Colon (tissue), 2 donors: ENCODE measurements around the gene FAM149B1.
"Not testable (repeated sequence)": the region's sequence is repeated elsewhere in the genome, so short reads cannot be mapped to it uniquely, and the experiment has no call there.

ENCODE experiments used
- FAIRE-seq: peaks from 2 replicates; lab custom pipeline; 2012; peaks lifted over from hg19 to GRCh38; lab: Jason Lieb, UNC
- donor health status: control.
- donor health status: control.

The FAM149B1 gene

DNA sequence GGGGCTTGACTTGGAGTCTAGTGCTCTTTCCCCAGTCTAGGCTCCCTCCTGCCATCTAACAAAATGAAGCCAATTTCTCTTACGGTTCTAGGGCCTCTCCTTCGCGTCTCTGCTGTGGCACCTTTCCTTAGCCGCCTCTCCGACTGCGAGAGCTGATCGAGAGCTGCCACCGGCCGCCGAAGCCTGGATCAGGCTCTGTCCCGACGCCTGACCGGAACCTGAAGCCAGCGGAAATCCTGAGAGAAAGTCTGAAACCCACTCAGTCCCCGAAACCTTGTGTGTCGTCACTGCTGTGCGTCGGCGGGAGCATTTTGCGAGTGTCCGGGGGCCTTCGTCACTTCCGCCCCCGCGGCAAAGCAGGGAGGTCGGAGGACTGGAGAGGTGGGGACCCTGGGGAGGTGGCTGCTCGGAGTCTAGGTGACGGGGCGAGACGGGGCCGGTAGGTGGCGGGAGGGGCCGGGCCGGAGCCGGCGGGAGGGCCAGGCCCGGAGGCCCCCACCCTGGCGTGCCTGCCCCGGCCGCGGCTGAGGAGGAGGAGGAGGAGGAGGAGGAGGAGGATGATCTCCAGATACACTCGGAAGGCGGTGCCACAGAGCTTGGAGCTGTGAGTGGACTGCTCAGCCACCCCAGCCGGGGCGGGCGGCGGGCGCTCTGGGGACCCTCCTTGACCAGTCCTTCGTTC, at the start of gene FAM149B1, which contains the start of gene ECD:
Gene FAM149B1, plus strand, starts transcription at position 337 of the 682 bp plus-strand sequence. Its CDS starts 221 bp downstream, at position 558.
Gene ECD, minus strand, starts transcription at position 226 of the 682 bp plus-strand sequence. CDS start 4,071 bp downstream, outside the sequence.
- no peak for FAIRE-seq

DNA sequence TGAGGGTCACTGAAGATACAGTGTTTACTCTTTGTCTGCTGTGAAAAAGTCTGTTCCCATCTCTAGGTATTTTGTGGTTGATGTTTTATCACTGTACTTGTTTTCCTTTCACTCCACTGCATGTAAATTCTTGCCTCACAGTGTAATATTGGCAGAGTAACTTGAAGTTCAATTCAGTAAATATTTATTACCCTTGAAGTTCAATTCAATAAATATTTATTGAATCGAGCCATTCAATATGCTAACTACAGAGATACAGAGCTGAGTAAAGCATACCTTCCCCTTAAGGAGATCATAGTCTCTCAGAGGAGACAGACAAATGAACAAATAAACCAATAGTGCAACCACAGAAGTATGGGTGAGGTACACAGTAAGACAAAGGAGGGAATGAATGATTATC, 48.5 kb upstream of the FAM149B1 start:
- no peak for FAIRE-seq

DNA sequence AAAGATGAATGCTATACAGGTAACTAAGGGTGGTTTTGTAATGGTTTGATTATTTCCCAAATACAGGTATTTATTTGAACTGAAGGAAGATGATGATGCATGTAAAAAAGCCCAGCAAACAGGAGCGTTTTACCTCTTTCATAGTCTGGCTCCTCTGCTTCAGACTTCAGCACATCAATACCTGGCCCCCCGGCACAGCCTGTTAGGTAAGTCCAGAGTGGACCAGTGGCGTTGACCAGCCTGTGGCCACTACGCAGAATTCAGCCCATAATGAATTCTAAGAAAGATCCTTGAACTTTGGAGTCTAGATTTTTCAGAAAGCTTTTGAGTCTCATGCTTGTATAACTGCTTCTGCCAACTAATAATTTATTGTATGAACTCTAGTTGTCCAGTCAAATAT, 48.0 kb upstream of the FAM149B1 start:
- no peak for FAIRE-seq

DNA sequence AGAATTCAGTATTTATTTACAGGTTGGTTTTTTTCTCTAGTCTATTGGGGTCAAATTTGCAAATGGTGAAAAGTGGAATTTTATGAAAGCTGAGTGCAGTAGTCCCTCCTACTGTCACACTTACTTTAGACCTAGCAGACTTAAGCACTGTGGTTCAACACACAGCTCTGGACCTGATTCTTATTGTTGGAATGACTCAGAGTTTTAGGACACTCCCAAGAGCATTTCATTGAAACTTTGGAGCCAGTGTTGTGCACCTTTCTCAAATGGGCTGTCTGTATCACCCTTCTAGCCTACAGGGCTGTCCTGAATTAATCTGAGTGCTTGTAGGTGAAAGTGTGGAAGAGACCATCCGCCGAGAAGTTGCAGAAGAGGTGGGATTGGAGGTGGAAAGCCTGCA, 41.6 kb upstream of the FAM149B1 start:
- no peak for FAIRE-seq

DNA sequence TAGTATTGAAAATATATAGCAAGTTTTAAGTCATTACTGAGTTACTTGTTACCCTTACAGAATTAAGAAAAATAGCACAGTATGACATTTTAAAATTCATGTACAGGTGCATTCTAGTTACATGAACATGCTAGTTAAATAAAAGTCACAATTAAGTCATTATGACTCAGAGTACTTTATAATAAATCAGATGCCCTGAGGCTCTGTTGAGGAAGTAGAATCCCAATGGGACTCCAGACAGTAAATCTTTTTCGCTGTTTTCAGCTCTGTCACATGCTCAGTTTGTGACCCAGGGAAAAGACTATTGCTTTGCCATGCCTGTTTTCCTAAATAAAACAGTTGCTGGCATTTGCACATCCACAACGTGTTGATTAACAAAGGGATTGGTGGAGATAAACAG, 36.6 kb upstream of the FAM149B1 start:
- no peak for FAIRE-seq

DNA sequence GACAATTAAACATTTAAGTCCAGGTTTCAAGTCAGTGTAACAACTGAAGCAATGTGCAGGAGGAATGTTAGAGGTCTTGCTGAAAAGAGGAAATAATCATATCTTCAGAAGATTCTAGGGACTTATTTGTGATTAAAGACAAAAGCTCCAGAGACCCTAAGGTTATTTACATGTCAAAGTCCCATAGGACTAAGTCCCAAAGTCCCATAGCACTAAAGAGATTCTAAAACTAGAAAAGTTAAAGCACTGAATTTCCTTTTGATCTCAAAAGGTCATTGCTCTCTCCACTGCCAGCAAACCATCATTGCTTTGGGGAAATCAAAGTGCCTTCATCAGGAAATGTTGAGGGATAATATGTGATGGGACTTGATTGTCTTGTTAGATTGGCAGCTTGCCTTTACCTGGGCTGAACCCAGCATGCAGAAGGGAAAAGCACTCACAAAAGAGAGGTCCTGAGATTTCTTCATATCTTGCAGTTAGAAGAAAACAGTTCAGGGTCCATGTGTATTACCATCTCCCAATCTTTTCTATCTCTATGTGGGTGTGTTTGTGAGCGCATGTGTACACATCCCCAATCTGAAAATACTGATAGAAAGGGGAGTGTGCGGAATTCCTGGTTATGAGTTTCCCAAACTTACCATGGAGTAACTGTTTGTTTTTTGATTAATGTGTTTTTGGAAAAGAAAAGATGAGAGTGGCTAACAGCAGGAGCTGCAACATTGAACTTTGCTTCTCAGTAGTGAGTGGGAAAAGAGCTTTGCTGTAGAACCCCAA, 35.8 kb upstream of the FAM149B1 start:
- FAIRE-seq, result no peak

DNA sequence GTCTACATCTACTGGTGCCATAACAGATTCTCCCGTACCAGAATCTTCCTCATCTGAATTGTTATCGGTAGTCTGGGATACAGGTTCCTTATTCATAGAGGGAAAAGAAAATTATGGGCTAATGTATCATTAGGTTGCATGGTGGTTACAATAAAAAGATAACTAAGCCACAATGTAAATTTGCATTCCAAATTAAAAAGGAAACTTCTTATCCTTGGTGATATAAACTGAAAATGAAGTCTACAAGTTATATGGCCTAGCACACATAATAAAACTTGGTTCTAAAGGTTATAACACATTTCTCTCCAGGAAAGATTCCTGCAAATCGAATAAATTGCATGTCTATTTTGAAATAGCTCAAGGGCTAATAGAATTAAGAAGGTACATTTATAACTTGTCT, 33.2 kb upstream of the FAM149B1 start:
- no peak for FAIRE-seq

DNA sequence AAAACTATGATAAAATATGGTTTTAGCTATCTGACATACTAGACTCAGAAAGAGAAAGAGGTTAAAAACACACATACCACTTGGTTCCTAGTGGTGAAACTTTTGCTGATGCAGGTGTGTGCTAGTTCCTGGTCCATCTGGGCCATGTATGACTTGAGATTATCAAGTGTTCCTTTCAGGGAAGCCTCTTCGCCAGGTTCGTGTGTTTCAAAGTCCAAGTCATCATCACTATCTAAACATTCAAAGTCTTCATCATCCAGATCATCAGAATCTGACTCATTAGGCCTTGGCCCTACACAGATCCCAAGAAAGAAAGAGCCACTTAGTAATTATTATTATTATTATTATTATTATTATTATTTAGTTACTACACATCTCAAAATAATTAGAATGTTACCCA, 31.3 kb upstream of the FAM149B1 start:
- FAIRE-seq, result no peak

DNA sequence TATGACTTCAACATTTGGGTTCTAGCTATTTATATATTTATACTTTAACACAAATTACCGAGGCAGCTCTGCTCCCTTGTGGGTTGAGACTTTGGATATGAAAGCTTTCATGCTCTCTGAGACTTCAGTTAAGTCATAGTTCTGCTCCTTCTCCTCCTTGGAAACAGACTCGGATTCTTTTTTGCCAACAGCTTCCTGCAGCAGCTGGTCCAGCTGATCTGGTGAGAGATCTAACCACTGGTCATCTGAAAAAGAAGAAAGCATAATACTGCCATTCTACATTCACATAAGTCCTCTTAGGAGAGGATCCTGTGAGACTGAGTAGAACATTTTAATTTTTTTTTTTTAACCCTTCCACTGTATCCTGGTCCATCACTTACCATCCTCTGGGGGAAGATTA, 28.7 kb upstream of the FAM149B1 start:
- FAIRE-seq, result no peak

DNA sequence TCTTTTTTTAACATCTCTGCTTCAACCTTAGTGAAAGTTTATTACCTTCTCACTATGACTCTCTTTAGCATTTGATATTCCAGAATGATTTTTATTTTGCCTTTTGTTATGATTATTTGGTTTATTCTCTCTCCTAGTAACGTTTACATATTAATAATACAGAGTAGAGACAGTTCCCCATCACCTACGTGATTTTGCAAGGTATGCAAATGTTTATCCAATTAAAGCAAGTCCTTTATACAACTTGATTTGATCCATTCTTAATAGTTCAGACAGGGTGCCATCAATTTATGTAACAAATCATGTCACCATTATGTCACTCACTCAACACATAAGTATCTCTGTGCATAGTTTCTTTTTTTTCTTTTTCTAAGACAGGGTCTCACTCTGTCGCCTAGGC, 26.3 kb upstream of the FAM149B1 start:
- FAIRE-seq, result no peak

DNA sequence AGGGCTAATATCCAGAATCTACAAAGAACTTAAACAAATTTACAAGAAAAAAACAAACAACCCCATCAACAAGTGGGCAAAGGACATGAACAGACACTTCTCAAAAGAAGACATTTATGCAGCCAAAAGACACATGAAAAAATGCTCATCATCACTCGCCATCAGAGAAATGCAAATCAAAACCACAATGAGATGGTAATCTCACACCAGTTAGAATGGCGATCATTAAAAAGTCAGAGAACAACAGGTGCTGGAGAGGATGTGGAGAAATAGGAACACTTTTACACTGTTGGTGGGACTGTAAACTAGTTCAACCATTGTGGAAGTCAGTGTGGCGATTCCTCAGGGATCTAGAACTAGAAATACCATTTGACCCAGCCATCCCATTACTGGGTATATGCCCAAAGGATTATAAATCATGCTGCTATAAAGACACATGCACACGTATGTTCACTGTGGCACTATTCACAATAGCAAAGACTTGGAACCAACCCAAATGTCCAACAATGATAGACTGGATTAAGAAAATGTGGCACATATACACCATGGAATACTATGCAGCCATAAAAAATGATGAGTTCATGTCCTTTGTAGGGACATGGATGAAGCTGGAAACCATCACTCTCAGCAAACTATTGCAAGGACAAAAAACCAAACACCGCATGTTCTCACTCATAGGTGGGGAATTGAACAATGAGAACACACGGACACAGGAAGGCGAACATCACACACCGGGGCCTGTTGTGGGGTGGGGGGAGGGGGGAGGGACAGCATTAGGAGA, 17.1 kb upstream of the FAM149B1 start:
- not testable (repeated sequence) for FAIRE-seq

DNA sequence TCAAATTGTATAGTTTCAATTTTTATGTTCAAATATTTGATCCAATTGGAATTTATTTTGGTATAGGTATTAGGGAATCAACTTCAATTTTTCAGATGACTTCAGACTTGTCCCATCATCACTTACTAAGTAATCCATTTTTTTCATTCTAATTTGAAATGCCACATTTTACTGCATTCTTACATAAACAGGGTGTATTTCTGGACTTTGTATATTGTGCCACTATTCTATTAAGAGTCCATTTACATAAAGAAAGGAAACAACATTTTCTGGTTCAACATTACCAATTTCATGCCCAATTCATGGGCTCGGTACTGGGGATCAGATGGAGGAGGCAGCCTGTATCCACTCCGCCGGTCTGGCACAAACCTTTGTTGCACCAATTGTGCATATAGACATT, 15.9 kb upstream of the FAM149B1 start:
- FAIRE-seq, result no peak

DNA sequence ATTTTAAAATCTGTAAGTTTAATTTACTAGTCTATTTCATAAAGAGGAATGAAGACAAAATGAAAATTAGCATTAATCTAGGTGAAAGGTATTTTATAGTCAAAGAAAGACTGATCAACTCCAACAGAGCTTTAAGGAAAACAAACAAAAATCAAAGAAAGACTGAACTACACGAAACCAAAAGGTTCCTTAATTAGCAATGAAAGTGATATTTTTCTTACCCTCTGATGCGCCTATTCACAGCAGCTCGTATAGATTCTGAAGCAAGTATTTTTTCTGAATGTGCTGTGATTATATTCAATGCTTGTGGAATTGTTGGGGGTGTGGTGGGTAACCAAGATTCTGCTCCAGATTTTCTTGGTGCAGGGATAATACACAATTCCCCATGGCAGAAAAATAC, 11.9 kb upstream of the FAM149B1 start:
- FAIRE-seq, result no peak

DNA sequence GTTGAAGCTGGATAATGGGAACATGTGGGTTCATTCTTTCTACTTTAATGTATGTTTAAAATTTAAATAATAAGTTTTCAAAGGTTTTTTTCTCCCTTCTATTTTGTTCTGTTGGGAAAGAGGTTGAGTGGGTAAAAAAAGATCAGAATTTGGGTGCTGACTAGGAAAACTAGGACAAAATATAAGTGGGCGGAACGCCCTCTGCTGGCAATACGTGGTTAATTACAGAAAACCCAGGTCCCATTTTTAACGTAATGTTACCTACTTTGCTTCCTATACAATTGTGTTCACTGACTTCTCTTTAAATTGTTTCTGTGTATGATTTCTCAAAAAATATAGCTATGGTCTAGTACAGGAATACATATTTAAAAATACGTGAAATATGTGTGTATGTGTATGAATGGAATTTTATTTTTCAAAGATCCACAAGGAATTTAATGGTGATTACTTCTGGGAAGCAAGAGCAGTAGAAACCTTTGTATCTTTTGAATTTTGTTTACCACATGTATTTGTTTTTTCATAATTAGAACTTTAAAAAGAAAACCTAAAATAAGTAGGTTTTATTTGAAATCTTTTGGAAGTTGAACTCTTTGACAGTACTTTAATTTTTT, 8.8 kb upstream of the FAM149B1 start:
- FAIRE-seq, result no peak

DNA sequence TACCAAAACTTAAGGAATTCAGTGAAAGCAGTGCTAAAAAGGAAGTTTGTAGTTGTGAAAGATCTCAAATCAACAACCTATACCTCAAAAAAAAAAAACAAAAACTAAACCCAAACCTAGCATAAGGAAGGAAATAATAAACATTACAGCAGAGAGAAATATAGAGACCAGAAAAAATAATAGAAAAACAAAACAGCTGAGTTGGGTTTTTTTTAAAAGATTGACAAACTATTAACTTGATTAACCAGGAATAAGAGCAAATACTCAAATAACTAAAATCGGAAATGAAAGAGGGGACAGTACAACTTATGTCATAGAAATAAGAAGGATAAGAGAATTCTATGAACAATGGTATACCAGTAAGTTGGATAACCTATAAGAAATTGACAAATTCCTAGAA, 6.8 kb upstream of the FAM149B1 start:
- no peak for FAIRE-seq

DNA sequence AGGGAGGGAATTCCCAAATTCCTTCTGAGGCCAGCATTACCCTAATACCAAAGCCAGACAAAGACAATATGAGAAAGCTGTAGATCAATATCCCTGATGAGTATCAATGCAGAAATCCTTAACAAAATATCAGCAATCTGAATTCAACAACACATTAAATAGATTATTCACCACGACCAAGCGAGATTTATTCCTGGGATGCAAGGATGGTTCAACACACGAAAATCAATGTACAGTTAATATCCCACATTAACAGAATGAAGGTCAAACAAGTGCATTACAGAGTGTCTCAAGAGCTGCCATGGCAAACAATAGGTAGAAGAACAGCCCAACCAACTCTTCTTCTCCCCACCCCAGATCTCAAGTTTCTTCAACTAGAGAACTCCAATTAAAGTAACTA, 6.3 kb upstream of the FAM149B1 start:
- FAIRE-seq, result no peak

DNA sequence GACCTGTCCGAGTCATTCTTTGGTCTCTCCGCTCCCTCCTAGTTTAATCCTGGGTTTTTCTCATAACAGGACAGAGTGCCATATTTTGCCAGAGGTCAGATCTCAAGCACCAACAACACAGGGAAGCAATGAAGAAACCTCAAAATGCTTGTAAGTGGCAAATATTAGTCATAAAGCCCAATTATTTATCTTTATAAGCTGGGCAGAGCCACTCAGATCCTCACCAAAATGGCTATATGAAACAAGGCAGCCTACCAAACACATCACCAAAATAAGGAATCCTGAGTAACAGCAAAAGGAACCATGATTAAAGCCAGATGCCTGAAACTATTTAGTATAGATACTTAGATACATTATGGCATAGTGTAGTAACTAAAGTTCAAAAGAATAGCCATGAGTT, 4.8 kb upstream of the FAM149B1 start:
- FAIRE-seq, result no peak

DNA sequence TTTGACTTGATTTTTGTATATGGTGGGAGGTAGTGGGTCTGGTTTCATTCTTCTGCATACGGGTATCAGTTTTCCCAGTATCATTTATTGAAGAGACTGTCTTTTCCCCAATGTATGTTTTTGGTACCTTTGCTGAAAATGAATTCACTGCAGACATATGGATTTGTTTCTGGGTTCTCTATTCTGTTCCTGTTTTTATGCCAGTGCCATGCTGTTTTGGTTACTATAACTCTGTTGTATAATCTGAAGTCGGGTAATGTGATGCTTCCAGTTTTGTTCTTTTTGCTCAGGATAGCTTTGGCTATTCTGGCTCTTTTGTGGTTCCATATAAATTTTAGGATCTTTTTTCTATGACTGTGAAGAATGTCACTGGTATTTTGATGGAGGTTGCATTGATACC, 947 bp upstream of the FAM149B1 start:
- FAIRE-seq, result no peak

DNA sequence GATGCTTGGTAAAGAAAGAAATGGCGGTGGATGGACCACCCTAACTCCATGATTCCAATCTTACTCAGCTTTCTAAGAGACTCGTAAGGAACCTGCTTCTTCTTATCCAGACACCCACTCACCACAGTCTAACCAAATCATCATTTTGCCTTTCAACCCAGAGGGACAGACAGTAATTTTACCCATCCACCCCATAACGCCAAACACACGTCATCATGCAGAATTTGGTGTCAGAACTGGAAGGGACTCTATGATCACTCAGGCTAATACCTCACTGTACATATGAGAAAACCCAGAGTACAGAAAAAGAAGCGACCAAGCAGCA, 499 bp upstream of the FAM149B1 start:
- no peak for FAIRE-seq

DNA sequence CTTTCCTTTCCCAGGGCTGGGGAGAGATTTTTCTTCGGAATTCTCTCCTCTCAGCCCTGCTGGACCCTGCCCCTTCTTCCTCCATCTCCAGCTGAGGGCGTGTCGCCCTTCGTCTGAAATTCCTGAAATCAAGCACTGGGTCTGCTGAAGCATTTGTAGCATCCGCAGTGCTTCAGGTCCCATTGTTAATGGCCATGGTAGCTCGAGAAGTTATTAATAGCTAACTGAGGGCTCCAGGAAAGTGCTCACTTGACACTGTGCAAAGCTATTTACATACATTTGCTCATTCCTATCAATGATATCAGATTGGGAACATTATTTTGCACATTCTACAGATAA, 515 bp downstream of the FAM149B1 start:
- FAIRE-seq, result no peak

DNA sequence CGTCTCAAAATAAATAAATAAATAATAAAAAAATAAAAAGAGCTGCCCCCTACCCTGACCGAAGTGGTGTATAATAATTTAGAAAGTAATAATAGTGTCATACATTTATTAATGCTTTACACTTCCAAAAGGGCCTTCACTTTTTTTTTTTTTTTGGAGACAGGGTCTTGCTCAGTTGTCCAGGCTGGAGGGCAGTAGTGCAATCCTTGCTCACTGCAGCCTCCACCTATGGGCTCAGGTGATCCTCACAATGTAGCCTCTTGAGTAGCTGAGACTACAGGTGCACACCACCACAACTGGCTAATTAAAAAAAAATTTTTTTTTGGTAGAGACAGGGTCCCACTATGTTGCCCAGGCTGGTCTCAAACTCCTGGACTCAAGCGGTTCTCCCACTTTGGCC, 1.4 kb downstream of the FAM149B1 start:
- FAIRE-seq, result no peak

DNA sequence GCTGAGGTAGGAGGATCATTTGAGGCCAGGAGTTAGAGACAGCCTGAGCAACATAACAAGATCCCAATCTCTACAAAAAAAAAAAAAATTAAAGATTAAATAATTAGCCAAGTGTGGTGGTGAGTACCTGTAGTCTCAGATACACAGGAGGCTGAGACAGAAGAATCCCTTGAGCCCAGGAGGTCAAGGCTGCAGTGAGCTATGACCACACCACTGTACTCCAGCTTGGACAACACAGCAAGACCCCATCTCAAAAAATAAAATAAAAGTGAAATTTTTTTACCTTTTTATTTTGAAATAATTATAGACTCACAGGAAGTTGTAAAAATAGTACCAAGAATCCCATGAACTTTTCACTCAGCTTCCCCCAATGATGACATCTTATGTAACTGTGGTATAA, 4.9 kb downstream of the FAM149B1 start:
- FAIRE-seq, result no peak
